Astrocyte (in vitro differentiated cells and primary cell): ENCODE data around the gene FGGY. TPM values are rescaled to one million over a fixed set of nuclear protein-coding genes. Genes with fewer than 3 reads are reported as not detected.

Experiments
- DNase-seq: peaks from one replicate; pipeline ENCODE4 v3.0.0-alpha.2; 2010; ENCODE audit warnings: low read depth
- FAIRE-seq: peaks from 2 replicates; lab custom pipeline; 2011; peaks lifted over from hg19 to GRCh38; lab: Jason Lieb, UNC
- H2AFZ ChIP-seq: 2 replicates; pipeline ENCODE4 v1.6.0; 2012; ENCODE audit warnings: low read depth, low read length, inconsistent platforms
- H3K27ac ChIP-seq: 2 replicates; pipeline ENCODE4 v1.5.1; 2011; ENCODE audit warnings: low read depth, low read length, inconsistent platforms
- H3K27me3 ChIP-seq: 2 replicates; pipeline ENCODE4 v1.6.0; 2011; ENCODE audit warnings: low read length, inconsistent platforms; ENCODE audit not compliant: insufficient read depth
- H3K36me3 ChIP-seq: 2 replicates; pipeline ENCODE4 v1.5.1; 2011; ENCODE audit warnings: low read length, inconsistent platforms; ENCODE audit not compliant: insufficient read depth
- H3K4me1 ChIP-seq: 2 replicates; pipeline ENCODE4 v1.5.1; 2011; ENCODE audit warnings: low read length, inconsistent platforms; ENCODE audit not compliant: insufficient read depth
- H3K4me2 ChIP-seq: 2 replicates; pipeline ENCODE4 v1.6.0; 2012; ENCODE audit warnings: low read length, inconsistent platforms
- H3K4me3 ChIP-seq: 2 replicates; pipeline ENCODE4 v1.5.1; 2011; ENCODE audit warnings: low read depth, mild to moderate bottlenecking, low read length, inconsistent platforms; ENCODE audit not compliant: insufficient read depth
- H3K79me2 ChIP-seq: 2 replicates; pipeline ENCODE4 v1.6.0; 2012; ENCODE audit warnings: mild to moderate bottlenecking, low read length, inconsistent platforms; ENCODE audit not compliant: insufficient read depth
- H3K9ac ChIP-seq: 2 replicates; pipeline ENCODE4 v1.6.0; 2012; ENCODE audit warnings: mild to moderate bottlenecking, low read length, inconsistent platforms
- H3K9me3 ChIP-seq: 2 replicates; pipeline ENCODE4 v1.5.1; 2012; ENCODE audit warnings: low read depth, mild to moderate bottlenecking, low read length, inconsistent platforms; ENCODE audit not compliant: insufficient read depth
- H4K20me1 ChIP-seq: 2 replicates; pipeline ENCODE4 v1.6.0; 2012; ENCODE audit warnings: low read length, inconsistent platforms; ENCODE audit not compliant: insufficient read depth
- H3K27ac Mint-ChIP-seq: one replicate; pipeline ENCODE4 v1.8.0; 2021; ENCODE audit warnings: mild to moderate bottlenecking, mixed read lengths; ENCODE audit not compliant: unreplicated experiment
- H3K27me3 Mint-ChIP-seq: one replicate; pipeline ENCODE4 v1.8.0; 2021; ENCODE audit warnings: low read depth, mixed read lengths; ENCODE audit not compliant: unreplicated experiment
- H3K36me3 Mint-ChIP-seq: one replicate; pipeline ENCODE4 v1.8.0; 2021; ENCODE audit warnings: low read depth, mixed read lengths; ENCODE audit not compliant: unreplicated experiment
- H3K4me1 Mint-ChIP-seq: one replicate; pipeline ENCODE4 v1.8.0; 2021; ENCODE audit warnings: low read depth, mixed read lengths; ENCODE audit not compliant: unreplicated experiment
- H3K4me3 Mint-ChIP-seq: one replicate; pipeline ENCODE4 v1.8.0; 2021; ENCODE audit warnings: mild to moderate bottlenecking, moderate library complexity, mixed read lengths; ENCODE audit not compliant: unreplicated experiment
- H3K9me3 Mint-ChIP-seq: one replicate; pipeline ENCODE4 v1.8.0; 2021; ENCODE audit warnings: mild to moderate bottlenecking, mixed read lengths; ENCODE audit not compliant: unreplicated experiment
- EZH2 ChIP-seq: IDR thresholded peaks from 2 replicates; pipeline ENCODE4 v1.6.1; 2012; ENCODE audit warnings: mild to moderate bottlenecking, low read length, inconsistent platforms; ENCODE audit not compliant: insufficient read depth
- total RNA-seq: library from RNA; stranded (reverse); gene quantifications from 2 replicates; pipeline ENCODE4 v1.2.1, GENCODE V29; 2021
- TF ChIP-seq, protein P1 (sequence below): IDR thresholded peaks from 2 replicates; pipeline ENCODE4 v1.5.1; 2011; ENCODE audit warnings: low read depth, mild to moderate bottlenecking, inconsistent platforms, low read length, moderate library complexity; ENCODE audit not compliant: insufficient read depth

Gene FGGY
- total RNA-seq, 1 donor from 2014 or later = 6.8 TPM

DNA sequence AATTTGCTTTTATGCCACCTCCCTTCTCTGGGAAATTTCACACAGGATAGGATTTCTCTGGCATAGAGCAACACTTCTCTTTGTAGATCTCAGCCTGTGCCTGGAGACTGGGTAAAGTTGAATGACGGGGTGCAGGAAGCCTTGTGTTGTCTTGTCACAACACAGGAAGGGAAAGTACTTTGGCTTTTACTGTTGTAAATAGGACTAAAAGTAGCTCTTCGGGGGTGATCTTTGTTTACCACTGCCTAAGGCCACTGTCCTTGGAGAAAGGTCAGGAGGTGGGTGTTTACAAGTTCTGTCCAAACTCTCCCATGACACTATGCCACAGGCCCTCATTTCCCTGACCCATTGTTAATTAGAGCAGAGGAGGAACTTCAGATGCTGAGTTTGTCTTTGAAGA is 139.7 kb downstream of the FGGY start:
- Histone ChIP-seq H4K20me1 (no peaks in the 10 kb centered on the region), H3K9ac (no peak overlapping the region), H3K79me2 (no peaks in the 10 kb centered on the region), H3K27ac (no peak overlapping the region), H3K27me3 (no peaks in the 10 kb centered on the region), H3K4me3 (no peak overlapping the region), H3K9me3 (no peaks in the 10 kb centered on the region), H3K36me3 (no peaks in the 10 kb centered on the region), H3K4me1 (no peaks in the 10 kb centered on the region), H3K4me2 (no peak overlapping the region), H2AFZ (no peak overlapping the region)
- H3K4me1 Mint-ChIP-seq = peaks cover 26% of the 10 kb centered on the region
- H3K36me3 Mint-ChIP-seq = no peaks in the 10 kb centered on the region
- TF ChIP-seq EZH2 = no peak
- TF ChIP-seq, protein P1, sequence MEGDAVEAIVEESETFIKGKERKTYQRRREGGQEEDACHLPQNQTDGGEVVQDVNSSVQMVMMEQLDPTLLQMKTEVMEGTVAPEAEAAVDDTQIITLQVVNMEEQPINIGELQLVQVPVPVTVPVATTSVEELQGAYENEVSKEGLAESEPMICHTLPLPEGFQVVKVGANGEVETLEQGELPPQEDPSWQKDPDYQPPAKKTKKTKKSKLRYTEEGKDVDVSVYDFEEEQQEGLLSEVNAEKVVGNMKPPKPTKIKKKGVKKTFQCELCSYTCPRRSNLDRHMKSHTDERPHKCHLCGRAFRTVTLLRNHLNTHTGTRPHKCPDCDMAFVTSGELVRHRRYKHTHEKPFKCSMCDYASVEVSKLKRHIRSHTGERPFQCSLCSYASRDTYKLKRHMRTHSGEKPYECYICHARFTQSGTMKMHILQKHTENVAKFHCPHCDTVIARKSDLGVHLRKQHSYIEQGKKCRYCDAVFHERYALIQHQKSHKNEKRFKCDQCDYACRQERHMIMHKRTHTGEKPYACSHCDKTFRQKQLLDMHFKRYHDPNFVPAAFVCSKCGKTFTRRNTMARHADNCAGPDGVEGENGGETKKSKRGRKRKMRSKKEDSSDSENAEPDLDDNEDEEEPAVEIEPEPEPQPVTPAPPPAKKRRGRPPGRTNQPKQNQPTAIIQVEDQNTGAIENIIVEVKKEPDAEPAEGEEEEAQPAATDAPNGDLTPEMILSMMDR = no peak
- no peaks in the 10 kb centered on the region for H3K9me3 Mint-ChIP-seq
- DNase-seq (no peak), FAIRE-seq (no peak)
- no peak overlapping the region for H3K27ac Mint-ChIP-seq
- H3K27me3 Mint-ChIP-seq = no peaks in the 10 kb centered on the region
- H3K4me3 Mint-ChIP-seq = no peak overlapping the region

DNA sequence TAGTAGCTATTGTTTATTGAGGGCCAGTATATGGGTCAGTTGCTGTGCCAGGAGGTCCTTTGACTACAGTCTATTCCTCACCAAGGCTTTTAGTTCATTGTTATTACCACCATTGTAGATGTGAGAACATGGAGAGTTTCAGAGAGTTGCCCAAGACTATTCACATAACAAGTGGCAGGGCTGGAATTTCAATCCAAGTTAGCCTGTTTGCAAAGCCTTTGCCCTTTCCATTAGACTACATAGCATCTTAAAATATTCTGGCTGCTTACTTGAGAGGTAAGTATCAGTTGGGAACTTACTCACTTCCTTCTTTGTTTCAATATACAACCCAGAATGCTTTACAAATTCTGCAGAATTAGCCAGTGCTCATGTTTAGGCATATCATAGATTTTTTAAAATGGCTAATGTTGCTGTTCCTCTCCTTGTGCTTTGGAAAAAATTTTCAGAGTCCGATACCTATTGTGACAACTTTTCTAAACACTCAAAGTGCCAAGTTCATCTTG is 141.2 kb downstream of the FGGY start:
- Histone ChIP-seq H3K9ac (no peak overlapping the region), H3K4me1 (no peaks in the 10 kb centered on the region), H4K20me1 (no peaks in the 10 kb centered on the region), H2AFZ (no peak overlapping the region), H3K4me2 (no peak overlapping the region), H3K4me3 (no peak overlapping the region), H3K36me3 (no peaks in the 10 kb centered on the region), H3K79me2 (no peaks in the 10 kb centered on the region), H3K27ac (no peak overlapping the region), H3K27me3 (no peaks in the 10 kb centered on the region), H3K9me3 (no peaks in the 10 kb centered on the region)
- Mint-ChIP-seq H3K4me1 (peaks cover 12% of the 10 kb centered on the region), H3K4me3 (no peak overlapping the region), H3K27ac (no peak overlapping the region), H3K9me3 (no peaks in the 10 kb centered on the region), H3K36me3 (no peaks in the 10 kb centered on the region), H3K27me3 (no peaks in the 10 kb centered on the region)
- no peak for DNase-seq
- FAIRE-seq = no peak
- TF ChIP-seq, protein P1 = no peak
- no peak for TF ChIP-seq EZH2

DNA sequence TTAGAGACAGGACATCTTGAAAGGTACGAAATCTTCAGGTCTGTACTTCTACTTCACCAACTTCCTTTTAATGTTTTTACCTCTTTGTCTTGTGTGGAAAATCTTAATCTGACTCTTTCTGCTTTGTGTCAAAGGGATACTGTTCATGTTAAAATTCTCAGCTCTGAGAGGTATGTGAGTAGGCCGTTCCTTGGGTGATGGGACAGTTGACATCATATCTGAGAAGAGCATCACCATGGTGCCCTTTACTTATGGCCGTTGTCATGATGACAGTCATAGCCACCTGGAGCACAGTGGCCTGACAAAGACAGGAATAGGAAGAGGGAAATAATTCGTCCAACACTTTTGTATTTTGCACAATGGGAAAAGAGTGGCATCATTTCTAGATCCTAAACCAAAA is 145.6 kb downstream of the FGGY start:
- Histone ChIP-seq H3K4me1 (peaks cover 16% of the 10 kb centered on the region), H3K27me3 (no peaks in the 10 kb centered on the region), H3K9me3 (no peaks in the 10 kb centered on the region), H3K9ac (no peak overlapping the region), H3K4me3 (no peak overlapping the region), H4K20me1 (no peaks in the 10 kb centered on the region), H3K79me2 (no peaks in the 10 kb centered on the region), H3K36me3 (no peaks in the 10 kb centered on the region), H3K4me2 (no peak overlapping the region), H2AFZ (no peak overlapping the region), H3K27ac (no peak overlapping the region)
- Mint-ChIP-seq H3K36me3 (no peaks in the 10 kb centered on the region), H3K4me1 (peaks cover 8% of the 10 kb centered on the region), H3K27me3 (no peaks in the 10 kb centered on the region), H3K9me3 (peaks cover 4% of the 10 kb centered on the region), H3K27ac (no peak overlapping the region), H3K4me3 (no peak overlapping the region)
- TF ChIP-seq EZH2 = no peak
- TF ChIP-seq, protein P1 = no peak
- FAIRE-seq (no peak), DNase-seq (no peak)
